ENCODE results near the gene R3HDM4.
A peak's percentile ranks its signal among the peaks of the same experiment; 100 is the strongest.

R3HDM4 gene

DNA sequence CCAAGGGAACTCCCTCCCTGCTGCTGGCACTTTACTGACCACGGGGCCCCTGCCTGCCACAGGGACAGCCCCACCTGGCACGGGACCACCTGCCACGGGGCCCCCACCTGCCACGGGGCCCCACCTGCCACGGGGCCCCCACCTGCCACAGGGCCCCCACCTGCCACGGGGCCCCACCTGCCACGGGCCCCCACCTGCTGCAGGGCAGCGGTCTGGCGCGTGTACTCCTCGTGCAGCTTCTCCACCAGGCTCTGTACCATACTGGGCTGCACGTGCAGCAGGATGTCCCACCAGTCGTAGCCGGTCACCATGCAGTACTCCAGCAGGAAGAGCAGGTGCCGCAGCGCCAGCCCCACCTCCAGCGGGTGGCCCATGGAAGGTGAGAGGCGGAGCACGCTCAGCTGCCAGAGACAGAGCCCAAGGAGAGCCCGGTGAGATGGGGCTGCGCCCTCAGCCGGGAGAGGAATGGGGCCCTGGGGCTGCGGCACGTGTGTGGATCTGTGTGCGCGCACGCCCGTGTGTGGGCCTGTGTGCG, 36.2 kb downstream of the R3HDM4 start:
- TF ChIP-seq POLR2A (IDR thresholded peaks at IDR 0.05; ENCODE audit: low read depth, low read length), result no peak
- FAIRE-seq (no peak), DNase-seq (ENCODE audit: insufficient read length, low spot score) (no peak)

DNA sequence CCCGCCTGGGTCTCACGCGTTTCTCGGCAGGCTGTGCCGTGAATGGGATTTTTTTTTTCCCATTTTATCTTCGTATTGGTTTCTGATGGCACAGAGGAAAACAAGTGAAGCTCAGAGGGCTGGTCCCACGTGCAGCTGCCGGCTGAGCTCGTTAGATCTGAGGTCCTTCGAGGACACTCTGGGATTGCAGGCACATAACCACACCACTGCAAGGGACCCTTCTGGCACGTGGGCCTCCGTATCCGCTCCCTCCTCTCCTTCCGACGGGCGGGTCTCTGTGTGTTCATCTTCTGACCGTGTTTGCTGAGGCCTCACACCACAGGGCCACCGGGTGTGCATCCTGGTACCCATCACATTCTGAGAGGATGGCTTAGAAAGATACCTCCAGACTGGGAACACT, 36.9 kb downstream of the R3HDM4 start:
- DNase-seq (ENCODE audit: insufficient read length, low spot score) (no peak), FAIRE-seq (no peak)
- no peak for TF ChIP-seq POLR2A (IDR thresholded peaks at IDR 0.05; ENCODE audit: low read depth, low read length)

DNA sequence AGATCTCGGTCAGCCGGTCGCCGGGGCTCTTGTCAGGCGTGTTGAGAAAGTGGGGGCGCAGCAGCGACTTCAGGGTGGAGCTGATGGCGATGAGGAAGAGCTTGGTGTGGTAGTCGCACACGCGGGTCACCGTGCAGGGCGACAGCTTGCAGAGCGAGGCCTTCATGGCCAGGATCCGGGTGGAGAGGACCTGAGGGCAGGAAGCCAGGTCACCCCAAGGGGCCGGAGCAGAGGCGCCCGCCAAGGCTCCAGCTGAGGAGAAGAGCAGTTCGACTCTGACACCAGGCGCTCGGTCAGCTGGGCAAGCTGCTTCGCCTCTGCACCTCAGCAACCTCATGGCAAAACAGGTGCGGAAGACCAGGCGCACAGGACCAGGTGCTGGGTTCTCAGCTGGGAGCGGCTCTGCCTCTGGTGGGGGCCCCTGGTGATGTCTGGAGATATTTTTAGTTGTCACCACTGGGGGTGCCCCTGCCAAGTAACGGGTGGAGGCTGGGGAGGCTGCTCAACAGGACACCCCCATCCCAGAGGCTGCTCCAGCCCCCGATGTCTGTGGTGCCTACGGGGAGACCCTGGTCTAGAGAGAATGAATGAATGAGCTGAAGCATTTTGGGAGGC, 37.6 kb downstream of the R3HDM4 start:
- FAIRE-seq, result no peak
- DNase-seq (ENCODE audit: insufficient read length, low spot score), result no peak
- TF ChIP-seq POLR2A (IDR thresholded peaks at IDR 0.05; ENCODE audit: low read depth, low read length), result no peak

DNA sequence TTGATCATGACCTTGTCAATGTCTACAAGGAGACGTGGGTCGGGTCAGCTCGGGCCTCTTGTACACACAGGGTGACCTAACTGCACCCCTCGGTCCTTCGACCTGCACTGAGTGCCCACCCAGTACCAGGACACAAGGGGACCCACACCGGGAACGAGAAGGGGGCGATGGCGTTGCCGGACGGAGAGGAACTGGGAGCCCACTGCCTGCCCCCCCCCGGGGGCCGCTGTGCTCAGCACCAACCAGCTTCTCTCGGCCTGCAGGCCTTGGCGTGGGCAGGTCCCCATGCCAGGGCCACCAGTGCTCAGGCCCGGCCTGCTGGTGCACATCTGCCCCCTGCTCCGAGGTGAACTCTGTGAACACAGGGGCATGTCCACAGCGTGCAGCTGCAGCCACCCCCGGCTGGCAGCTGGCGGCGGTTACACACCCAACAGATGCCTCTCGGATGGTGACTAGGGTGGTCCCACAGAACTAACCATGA, 39.4 kb downstream of the R3HDM4 start:
- TF ChIP-seq POLR2A (IDR thresholded peaks at IDR 0.05; ENCODE audit: low read depth, low read length), result no peak
- DNase-seq (ENCODE audit: insufficient read length, low spot score) (no peak), FAIRE-seq (no peak)

DNA sequence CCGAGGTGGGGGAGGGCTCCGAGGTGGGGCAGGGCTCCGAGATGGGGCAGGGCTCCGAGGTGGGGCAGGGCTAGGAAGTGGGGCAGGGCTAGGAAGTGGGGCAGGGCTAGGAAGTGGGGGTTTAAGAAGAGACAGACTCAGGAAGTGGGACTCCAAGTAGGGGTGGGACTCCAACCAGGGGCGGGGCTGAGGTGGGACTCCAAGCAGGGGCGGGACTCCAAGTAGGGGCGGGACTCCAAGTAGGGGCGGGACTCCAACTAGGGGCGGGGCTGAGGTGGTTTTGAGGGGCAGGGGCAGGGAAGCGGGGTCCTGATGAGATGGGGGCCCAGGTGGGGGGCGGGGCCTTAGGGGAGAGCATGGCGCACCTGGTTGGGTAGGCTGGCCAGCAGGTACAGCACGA, 39.9 kb downstream of the R3HDM4 start:
- FAIRE-seq, result no peak
- peak; percentile 82 for DNase-seq (ENCODE audit: insufficient read length, low spot score)
- TF ChIP-seq POLR2A (IDR thresholded peaks at IDR 0.05; ENCODE audit: low read depth, low read length), result no peak

DNA sequence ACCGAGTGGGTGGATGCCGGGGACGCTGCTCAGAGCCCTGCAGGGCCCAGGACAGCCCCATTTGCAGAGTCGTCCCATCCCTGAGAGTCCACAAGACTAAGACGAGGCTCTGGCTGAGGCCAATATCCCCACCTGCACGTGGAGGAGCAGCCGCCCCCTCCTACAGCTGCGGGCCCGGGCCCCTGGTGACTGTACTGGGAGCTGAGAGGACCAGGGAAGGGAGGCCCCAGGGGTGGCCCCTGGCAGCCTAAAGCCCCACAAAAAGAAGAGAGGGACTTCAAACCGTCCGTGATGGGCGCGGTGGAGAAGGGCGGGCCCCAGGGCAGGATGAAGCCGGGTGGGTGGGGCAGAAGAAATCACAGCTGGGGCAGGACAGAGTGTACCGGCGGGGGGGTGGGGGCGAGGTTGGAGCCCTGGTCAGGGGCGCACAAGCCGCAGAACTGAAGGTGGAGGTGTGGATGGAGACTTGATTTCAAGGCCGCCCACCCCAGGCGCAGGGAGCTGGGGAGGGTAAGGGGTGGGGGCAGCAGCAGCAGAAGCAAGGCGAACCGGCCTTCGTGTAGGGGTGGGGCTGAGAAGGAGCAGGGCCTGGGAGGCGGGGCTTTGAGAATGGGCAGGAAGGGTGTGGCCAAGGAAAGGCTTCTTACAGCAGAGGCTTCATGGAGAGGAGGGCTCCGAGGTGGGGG, 40.6 kb downstream of the R3HDM4 start:
- no peak for FAIRE-seq

DNA sequence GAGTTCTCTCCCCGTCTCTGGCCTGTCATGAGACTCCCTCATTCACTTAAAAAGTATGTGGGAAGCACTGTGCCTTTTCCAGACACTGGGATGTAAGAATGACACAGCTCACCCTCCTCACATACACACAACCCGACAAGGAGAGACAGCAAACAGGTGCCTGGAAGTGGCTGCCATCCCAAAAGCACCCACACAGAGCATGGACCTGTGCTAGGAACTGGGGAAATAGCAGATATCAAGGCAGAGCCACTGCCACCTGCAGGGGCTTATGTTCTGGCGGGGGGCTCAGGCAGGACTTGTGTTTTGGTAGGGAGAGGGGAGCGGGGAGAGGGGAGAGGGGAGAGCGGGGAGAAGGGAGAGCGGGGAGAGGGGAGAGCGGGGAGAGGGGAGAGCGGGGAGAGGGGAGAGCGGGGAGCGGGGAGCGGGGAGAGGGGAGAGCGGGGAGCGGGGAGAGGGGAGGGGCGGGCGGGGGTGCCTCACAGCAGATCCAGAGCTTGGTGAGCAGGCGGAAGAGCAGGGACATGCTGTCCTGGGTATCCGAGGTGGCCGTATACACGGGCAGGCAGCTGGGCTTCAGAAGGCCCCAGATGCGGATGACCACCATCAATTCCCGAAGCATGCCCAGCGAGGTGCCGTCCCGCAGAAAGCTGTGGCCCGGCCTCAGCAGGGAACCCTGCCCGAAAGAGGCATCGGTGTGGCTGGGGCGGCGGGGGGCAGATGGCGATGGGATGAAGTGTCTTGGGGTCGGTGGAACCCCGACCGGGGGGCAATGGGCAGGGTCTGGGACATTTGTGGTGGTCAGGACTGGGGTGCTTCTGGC, 41.4 kb downstream of the R3HDM4 start:
- DNase-seq (ENCODE audit: insufficient read length, low spot score), result no peak
- FAIRE-seq, result no peak
- TF ChIP-seq POLR2A (IDR thresholded peaks at IDR 0.05; ENCODE audit: low read depth, low read length), result no peak

More for the DNA sequence above, 40.6 kb downstream of the R3HDM4 start:
- TF ChIP-seq POLR2A (IDR thresholded peaks at IDR 0.05; ENCODE audit: low read depth, low read length), result no peak
- peak; percentile 92 for DNase-seq (ENCODE audit: insufficient read length, low spot score)

DNA sequence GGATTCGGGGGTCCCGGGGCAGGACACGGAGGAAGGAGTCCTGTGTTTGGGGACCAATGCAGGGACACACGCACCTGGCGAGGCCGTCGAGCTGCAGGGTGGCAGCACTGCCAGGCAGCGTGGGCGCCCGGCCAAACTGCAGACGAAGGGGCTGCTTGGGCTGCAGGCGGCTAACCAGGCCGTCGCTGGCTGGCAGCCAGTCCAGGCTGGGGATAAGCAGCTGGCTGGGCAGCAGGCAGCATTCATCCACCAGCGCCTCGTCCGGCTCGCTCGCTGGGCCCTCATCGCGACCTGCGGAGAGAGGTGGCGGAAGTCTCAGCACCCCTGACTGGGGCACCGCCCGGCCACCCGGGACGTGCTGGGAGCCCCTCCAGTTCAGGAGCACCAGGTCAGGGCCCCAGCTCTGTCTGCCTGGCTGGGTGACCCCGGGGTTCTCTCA, 42.0 kb downstream of the R3HDM4 start:
- TF ChIP-seq POLR2A (IDR thresholded peaks at IDR 0.05; ENCODE audit: low read depth, low read length), result no peak
- DNase-seq (ENCODE audit: insufficient read length, low spot score), result no peak
- FAIRE-seq, result no peak

DNA sequence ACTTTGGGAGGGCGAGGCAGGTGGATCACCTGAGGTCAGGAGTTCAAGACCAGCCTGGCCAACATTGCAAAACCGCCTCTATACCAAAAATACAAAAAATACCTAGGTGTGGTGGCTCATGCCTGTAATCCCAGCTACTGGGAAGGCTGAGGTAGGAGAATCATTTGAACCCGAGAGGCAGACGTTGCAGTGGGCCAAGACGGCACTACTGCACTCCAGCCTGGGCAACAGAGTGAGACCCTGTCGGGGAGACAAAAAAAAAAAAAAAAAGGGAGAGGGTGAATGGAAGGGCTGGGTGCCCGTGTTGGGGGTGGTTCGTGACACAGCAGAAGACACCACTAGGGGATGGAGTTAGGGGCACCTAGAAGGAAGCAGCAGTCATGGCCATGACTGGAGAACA, 42.7 kb downstream of the R3HDM4 start:
- DNase-seq (ENCODE audit: insufficient read length, low spot score) (no peak), FAIRE-seq (no peak)
- no peak for TF ChIP-seq POLR2A (IDR thresholded peaks at IDR 0.05; ENCODE audit: low read depth, low read length)

DNA sequence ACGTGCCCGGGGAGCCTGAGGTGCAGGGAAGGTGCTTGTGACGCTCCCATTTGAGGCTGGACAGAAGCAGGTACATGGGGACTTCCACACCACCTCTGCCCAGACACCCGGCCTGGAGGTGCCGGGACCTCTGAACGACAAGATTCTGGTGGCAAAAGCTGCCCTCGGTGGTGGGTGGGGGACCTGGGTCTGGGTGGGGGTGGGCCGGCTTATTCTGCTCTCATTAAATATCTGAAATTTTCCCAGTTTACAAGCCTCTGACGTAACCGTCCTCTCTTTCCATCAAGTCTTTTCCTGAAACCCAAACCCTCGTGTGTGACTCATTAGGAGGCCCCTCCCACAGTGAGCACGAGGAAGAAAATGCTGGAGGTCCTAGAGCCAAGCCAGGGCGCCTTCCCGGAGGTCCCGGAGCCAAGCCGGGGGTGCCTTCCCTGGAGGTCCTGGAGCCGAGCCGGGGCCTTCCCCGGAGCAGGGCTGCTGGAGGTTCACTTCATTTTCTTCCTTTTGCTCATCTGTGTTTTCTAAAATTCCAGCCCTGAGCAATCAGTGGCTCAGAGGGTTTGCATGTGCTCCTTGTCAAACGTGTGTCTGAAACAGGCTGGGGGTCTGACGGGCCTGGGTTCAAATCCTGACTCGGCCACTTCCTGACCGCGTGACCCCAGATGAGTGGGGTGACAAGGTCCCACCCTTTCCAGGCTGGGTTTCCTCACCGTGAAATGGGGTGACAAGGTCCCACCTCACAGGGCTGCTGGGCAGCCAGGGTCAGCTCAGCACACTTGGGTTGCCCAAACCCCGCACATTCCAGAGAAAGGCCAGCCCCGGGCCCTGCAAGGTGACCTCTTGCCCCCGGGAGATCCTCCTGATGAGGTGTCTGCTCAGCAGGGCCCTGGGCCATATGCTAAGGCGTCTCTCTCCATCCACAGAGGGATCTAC, 43.5 kb downstream of the R3HDM4 start:
- DNase-seq (ENCODE audit: insufficient read length, low spot score), result peak; percentile 89
- TF ChIP-seq POLR2A (IDR thresholded peaks at IDR 0.05; ENCODE audit: low read depth, low read length), result no peak
- peak; percentile 23 for FAIRE-seq

DNA sequence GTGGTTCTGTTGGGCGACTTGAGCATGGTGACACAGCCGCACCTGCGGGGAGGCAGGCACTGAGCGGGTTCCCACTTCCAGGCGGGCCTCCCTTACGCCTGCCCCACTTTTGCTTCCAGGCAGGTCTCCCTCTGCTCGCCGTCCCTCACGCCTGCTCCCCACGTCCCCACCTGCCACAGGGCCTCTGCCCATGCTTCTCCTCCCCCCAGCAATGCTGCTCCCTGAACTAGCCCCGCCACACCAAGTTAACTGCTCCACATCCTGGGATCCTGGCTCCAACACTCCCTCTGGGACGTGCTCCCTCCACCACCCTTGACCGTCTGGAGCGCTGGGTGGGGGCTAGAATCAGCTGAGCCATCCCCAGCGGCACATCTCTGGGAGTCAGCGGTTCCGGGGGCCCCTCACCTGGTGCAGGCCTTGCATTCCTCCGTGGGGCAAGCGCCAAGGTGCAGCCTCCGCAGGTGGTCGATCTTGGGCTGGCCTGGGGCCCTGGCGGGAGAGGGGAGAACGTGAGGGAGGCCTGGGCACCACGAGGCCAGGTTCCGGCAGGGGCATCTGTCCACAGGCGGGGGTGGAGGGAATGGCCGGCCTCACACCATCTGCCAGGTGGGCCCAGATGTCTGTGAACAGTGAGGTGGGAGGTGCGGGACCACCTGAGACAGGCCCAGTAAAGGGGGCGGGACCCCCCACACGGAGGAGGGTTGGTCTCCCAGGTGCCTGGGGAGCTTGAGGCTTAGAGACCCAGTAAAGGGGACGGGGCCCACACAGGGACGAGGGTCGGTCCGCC, 44.4 kb downstream of the R3HDM4 start:
- FAIRE-seq, result no peak
- TF ChIP-seq POLR2A (IDR thresholded peaks at IDR 0.05; ENCODE audit: low read depth, low read length), result no peak
- DNase-seq (ENCODE audit: insufficient read length, low spot score), result no peak

DNA sequence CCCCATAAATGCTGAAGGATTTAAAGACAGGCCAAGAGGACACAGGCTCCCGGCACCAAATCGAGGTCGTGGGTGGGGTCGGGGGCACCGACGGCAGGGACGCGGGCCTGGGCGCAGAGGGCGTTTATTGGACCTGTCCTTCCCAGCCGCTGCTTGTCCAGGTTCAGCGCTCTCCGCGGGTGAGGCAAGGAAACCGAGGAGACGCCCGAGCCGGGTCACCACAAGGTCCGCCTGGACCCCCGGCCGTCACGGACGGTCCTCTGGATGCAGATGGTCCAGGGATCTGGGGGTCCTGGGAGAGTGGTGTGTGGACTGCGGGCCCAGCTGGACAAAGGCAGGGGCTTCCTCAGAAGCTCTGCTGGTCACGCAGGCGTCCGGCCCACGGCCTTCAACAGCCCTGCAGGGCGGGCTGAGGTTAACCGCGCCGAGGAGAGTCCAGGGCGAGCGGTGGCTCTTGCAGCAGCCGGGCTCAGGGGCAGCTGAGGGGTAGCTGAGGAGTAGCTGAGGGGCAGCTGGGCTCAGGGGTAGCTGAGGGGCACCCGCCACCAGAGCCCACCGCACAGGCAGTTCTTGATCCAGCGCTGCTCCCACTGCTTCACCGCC, 45.1 kb downstream of the R3HDM4 start:
- no peak for FAIRE-seq
- no peak for DNase-seq (ENCODE audit: insufficient read length, low spot score)
- no peak for TF ChIP-seq POLR2A (IDR thresholded peaks at IDR 0.05; ENCODE audit: low read depth, low read length)
